B cell (primary cell): ENCODE results near the gene KRTAP19-2. TPM values are rescaled to one million over a fixed set of nuclear protein-coding genes. Genes with fewer than 3 reads are reported as not detected.

Source experiments
- ATAC-seq: fragments of 200-7000 bp; cut with Tn5 transposase; one replicate; pipeline ENCODE4 v1.10.0; 2021; ENCODE audit warnings: low read depth, mild to moderate bottlenecking, moderate number of reproducible peaks, moderate library complexity
- CTCF ChIA-PET: fragments of 350-600 bp; sonication (Branson Sonifier 250); formaldehyde crosslinking; loops from one replicate; lab custom pipeline; 2021; ENCODE audit warnings: antibody characterized with exemption, inconsistent platforms; lab: Charles Lee
- POLR2A ChIA-PET: fragments of 350-600 bp; sonication (Branson Sonifier 250); formaldehyde crosslinking; loops from one replicate; lab custom pipeline; 2021; ENCODE audit warnings: antibody characterized with exemption; lab: Charles Lee
- DNase-seq: peaks from one replicate; pipeline ENCODE4 v3.0.0; 2013
- H2AFZ ChIP-seq: 2 replicates; pipeline ENCODE4 v1.6.1; 2012; ENCODE audit warnings: mild to moderate bottlenecking, low read depth, low read length; ENCODE audit not compliant: insufficient read depth, poor library complexity, severe bottlenecking
- H3K27ac ChIP-seq, 2 donors: 1 replicate in 1 of 2; 2 replicates in 1 of 2; pipeline ENCODE4 v1.5.1; 2012 to 2013; ENCODE audit warnings: low read length in 2 of 2, mild to moderate bottlenecking in 2 of 2, moderate library complexity in 1 of 2
- H3K27me3 ChIP-seq, 4 experiments: fragments of 200-600 bp in 1 of 4; sonication (generic) in 1 of 4; replicated peaks in 1 of 4; 1 replicate in 2 of 4; 2 replicates in 2 of 4; pipeline versions ENCODE4 v1.6.1 to v1.7.0; 2013 to 2016; ENCODE audit warnings: low read length in 3 of 4, mild to moderate bottlenecking in 2 of 4, mixed read lengths in 1 of 4, moderate library complexity in 1 of 4; ENCODE audit not compliant: insufficient read depth in 4 of 4, control insufficient read depth in 3 of 4; ENCODE audit errors: control extremely low read depth in 1 of 4
- H3K36me3 ChIP-seq, 2 experiments: replicated peaks in 1 of 2; 1 replicate in 1 of 2; 2 replicates in 1 of 2; pipeline versions ENCODE4 v1.6.1 to v1.7.1; 2013; ENCODE audit warnings: low read length in 1 of 2; ENCODE audit not compliant: insufficient read depth in 2 of 2, control insufficient read depth in 1 of 2; ENCODE audit errors: control extremely low read depth in 1 of 2, extremely low read depth in 1 of 2
- H3K4me1 ChIP-seq, 2 donors: fragments of 200-600 bp in 1 of 2; sonication (generic) in 1 of 2; 1 replicate in 1 of 2; 2 replicates in 1 of 2; pipeline versions ENCODE4 v1.5.1 to v1.6.1; 2013 to 2017; ENCODE audit warnings: low read length in 2 of 2; ENCODE audit not compliant: control insufficient read depth in 2 of 2, insufficient read depth in 2 of 2
- H3K4me2 ChIP-seq: replicated peaks from 2 replicates; pipeline ENCODE3; 2012; ENCODE audit warnings: mild to moderate bottlenecking, low read depth, low read length; ENCODE audit not compliant: poor library complexity, severe bottlenecking
- H3K4me3 ChIP-seq, 5 experiments: fragments of 200-600 bp in 1 of 5; sonication (generic) in 1 of 5; 1 replicate in 3 of 5; 2 replicates in 2 of 5; pipeline versions ENCODE4 v1.5.1 to v1.7.0; 2011 to 2016; ENCODE audit warnings: low read length in 4 of 5, mild to moderate bottlenecking in 4 of 5, low read depth in 2 of 5, control low read depth in 1 of 5, moderate library complexity in 1 of 5; ENCODE audit not compliant: insufficient read depth in 1 of 5; ENCODE audit errors: control extremely low read depth in 1 of 5, extremely low read depth in 1 of 5
- H3K79me2 ChIP-seq: fragments of 200-600 bp; sonication (generic); one replicate; pipeline ENCODE4 v1.6.0; 2016; ENCODE audit warnings: low read length; ENCODE audit not compliant: control insufficient read depth, insufficient read depth
- H3K9ac ChIP-seq: fragments of 200-600 bp; sonication (generic); 2 replicates; pipeline ENCODE4 v1.6.1; 2017; ENCODE audit warnings: mild to moderate bottlenecking, low read length, moderate library complexity
- H3K9me3 ChIP-seq, 3 donors: one replicate each; pipeline versions ENCODE4 v1.6.1 to v1.7.1; 2013; ENCODE audit warnings: low read length in 2 of 3; ENCODE audit not compliant: control insufficient read depth in 2 of 3, insufficient read depth in 1 of 3; ENCODE audit errors: control extremely low read depth in 1 of 3
- H4K20me1 ChIP-seq: 2 replicates; pipeline ENCODE4 v1.6.0; 2012; ENCODE audit warnings: mild to moderate bottlenecking, low read length; ENCODE audit not compliant: insufficient read depth, control insufficient read depth, poor library complexity, severe bottlenecking
- H3K27ac Mint-ChIP-seq: one replicate; pipeline ENCODE4 v1.8.0; 2021; ENCODE audit warnings: mixed read lengths
- H3K27me3 Mint-ChIP-seq: one replicate; pipeline ENCODE4 v1.8.0; 2021; ENCODE audit warnings: mixed read lengths
- H3K4me1 Mint-ChIP-seq: one replicate; pipeline ENCODE4 v1.8.0; 2021; ENCODE audit warnings: mixed read lengths
- H3K4me3 Mint-ChIP-seq: one replicate; pipeline ENCODE4 v1.8.0; 2021; ENCODE audit warnings: mixed read lengths
- H3K9me3 Mint-ChIP-seq: one replicate; pipeline ENCODE4 v1.8.0; 2022; ENCODE audit warnings: mixed read lengths; ENCODE audit not compliant: insufficient read depth
- EZH2 ChIP-seq: IDR thresholded peaks from 2 replicates; pipeline ENCODE4 v1.6.1; 2012; ENCODE audit warnings: borderline replicate concordance, low read depth, mild to moderate bottlenecking, moderate library complexity, low read length; ENCODE audit not compliant: insufficient read depth, poor library complexity, severe bottlenecking
- WGBS: methylation state at CpG from one replicate; pipeline ENCODE4 v1.1.5; 2013; ENCODE audit warnings: missing lambda C conversion rate; ENCODE audit not compliant: insufficient coverage; 5-methylcytosine and 5-hydroxymethylcytosine counted together
- intact Hi-C: fragments of 100-400 bp; cut with micrococcal nuclease; formaldehyde crosslinking; loops from one replicate; pipeline ENCODE4 v1.10.0; 2022
- polyA plus RNA-seq: library from polyadenylated mRNA; depleted of rRNA; stranded (reverse); fragments of >200 nt; gene quantifications from 2 replicates; pipeline ENCODE4 v1.2.3, GENCODE V29; 2012
- total RNA-seq, 2 donors: library from RNA; stranded (reverse); fragments of 120-200 nt in 1 of 2; gene quantifications; 1 replicate in 1 of 2; 2 replicates in 1 of 2; pipeline versions ENCODE4 v1.2.3 to v1.2.4, GENCODE V29; 2013 to 2022
- TF ChIP-seq, protein P1 (sequence below): fragments of 200-600 bp; IDR thresholded peaks from one replicate; pipeline ENCODE4 v1.8.0; 2022; ENCODE audit warnings: antibody characterized with exemption, mild to moderate bottlenecking

Gene KRTAP19-2
- total and polyA plus RNA-seq, 2 donors (not counting 1 experiment from before 2014, with no cell fraction given), result not detected

GRCh38 chr21:30448514-30448913, 38.7 kb downstream of the KRTAP19-2 start:
- Histone ChIP-seq H3K9ac (no peak overlapping the region), H3K27ac (no peak overlapping the region), H3K4me1 (no peaks in the 10 kb centered on the region), H2AFZ (no peak overlapping the region), H3K4me3 (no peak overlapping the region), H3K79me2 (no peaks in the 10 kb centered on the region), H3K9me3 (no peaks in the 10 kb centered on the region), H4K20me1 (no peaks in the 10 kb centered on the region), H3K27me3 (no peaks in the 10 kb centered on the region), H3K36me3 (no peaks in the 10 kb centered on the region), H3K4me2 (no peak overlapping the region)
- Mint-ChIP-seq H3K27me3 (no peaks in the 10 kb centered on the region), H3K9me3 (peaks cover 2% of the 10 kb centered on the region), H3K27ac (no peak overlapping the region), H3K4me1 (no peaks in the 10 kb centered on the region), H3K4me3 (no peak overlapping the region)
- intact Hi-C loops, result no loop called here
- ChIA-PET CTCF (no interaction called here), POLR2A (no interaction called here)
- no CpG with 5 or more reads among the region's 3 CpGs for WGBS
- no peak for DNase-seq
- no peak for TF ChIP-seq EZH2
- TF ChIP-seq, protein P1, sequence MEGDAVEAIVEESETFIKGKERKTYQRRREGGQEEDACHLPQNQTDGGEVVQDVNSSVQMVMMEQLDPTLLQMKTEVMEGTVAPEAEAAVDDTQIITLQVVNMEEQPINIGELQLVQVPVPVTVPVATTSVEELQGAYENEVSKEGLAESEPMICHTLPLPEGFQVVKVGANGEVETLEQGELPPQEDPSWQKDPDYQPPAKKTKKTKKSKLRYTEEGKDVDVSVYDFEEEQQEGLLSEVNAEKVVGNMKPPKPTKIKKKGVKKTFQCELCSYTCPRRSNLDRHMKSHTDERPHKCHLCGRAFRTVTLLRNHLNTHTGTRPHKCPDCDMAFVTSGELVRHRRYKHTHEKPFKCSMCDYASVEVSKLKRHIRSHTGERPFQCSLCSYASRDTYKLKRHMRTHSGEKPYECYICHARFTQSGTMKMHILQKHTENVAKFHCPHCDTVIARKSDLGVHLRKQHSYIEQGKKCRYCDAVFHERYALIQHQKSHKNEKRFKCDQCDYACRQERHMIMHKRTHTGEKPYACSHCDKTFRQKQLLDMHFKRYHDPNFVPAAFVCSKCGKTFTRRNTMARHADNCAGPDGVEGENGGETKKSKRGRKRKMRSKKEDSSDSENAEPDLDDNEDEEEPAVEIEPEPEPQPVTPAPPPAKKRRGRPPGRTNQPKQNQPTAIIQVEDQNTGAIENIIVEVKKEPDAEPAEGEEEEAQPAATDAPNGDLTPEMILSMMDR, result no peak
- no peak for ATAC-seq

- Histone ChIP-seq H3K9ac (no peak overlapping the region), H3K9me3 (no peaks in the 10 kb centered on the region), H3K4me2 (no peak overlapping the region), H2AFZ (no peak overlapping the region), H3K27me3 (no peaks in the 10 kb centered on the region), H4K20me1 (no peaks in the 10 kb centered on the region), H3K4me3 (no peak overlapping the region), H3K36me3 (no peaks in the 10 kb centered on the region), H3K27ac (no peak overlapping the region), H3K79me2 (no peaks in the 10 kb centered on the region), H3K4me1 (no peaks in the 10 kb centered on the region)
- Mint-ChIP-seq H3K27me3 (no peaks in the 10 kb centered on the region), H3K4me3 (no peak overlapping the region), H3K4me1 (no peaks in the 10 kb centered on the region), H3K9me3 (peaks cover 2% of the 10 kb centered on the region), H3K27ac (no peak overlapping the region)
- DNase-seq (no peak), ATAC-seq (no peak)
- CTCF ChIA-PET, result no interaction called here
- TF ChIP-seq, protein P1, result no peak
- POLR2A ChIA-PET, result no interaction called here
- WGBS, result 5% methylated on average over 4 of the region's 4 CpGs
- intact Hi-C loops, result no loop called here
These were observed 40.2 kb downstream of the KRTAP19-2 start for GRCh38 chr21:30447056-30447455.
